GM10266 (cell line): ENCODE results near the gene SPEM3.

Experiments used
- DNase-seq: peaks from one replicate; pipeline ENCODE4 v3.0.0; 2012; ENCODE audit errors: extremely low spot score
- CTCF ChIP-seq: IDR thresholded peaks from 2 replicates; pipeline ENCODE4 v1.5.1; 2012; ENCODE audit warnings: mild to moderate bottlenecking, low read depth; ENCODE audit not compliant: control insufficient read depth, insufficient read depth; ENCODE audit errors: missing control alignments

The SPEM3 gene

DNA sequence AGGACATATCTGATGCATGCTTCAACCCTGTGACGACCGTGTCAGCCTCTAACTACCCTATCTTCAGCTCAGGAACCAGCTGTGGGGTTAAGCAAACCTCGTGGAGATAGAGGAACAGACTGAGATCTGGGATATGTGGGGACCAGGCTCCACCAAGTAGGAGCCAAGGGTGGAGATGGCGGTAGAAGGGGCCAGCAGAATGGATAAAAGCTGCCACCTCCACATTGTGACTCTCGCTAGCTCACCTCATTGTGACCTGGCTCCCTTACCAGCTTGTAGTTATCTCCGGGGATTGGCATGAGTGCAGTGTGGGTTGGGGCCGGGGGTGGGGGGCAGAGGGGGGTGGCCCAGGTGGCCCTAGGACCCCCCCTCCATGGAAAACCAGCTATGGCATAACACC is 3.3 kb upstream of the SPEM3 start, which contains the start of gene SPEM2:
Gene SPEM2 (plus strand): TSS at position 301 of the 400 bp plus-strand sequence. CDS start 73 bp downstream, at position 374.
- no peak for TF ChIP-seq CTCF
- no peak for DNase-seq

GRCh38 chr17:7425756-7426155 is 2.9 kb upstream of the SPEM3 start:
- no peak for DNase-seq
- no peak for TF ChIP-seq CTCF

GRCh38 chr17:7426203-7426863 is 2.3 kb upstream of the SPEM3 start:
- no peak for TF ChIP-seq CTCF

GRCh38 chr17:7426896-7427489 is 1.7 kb upstream of the SPEM3 start:
- no peak for TF ChIP-seq CTCF
- no peak for DNase-seq

More at GRCh38 chr17:7426203-7426863, 2.3 kb upstream of the SPEM3 start:
- no peak for DNase-seq

DNA sequence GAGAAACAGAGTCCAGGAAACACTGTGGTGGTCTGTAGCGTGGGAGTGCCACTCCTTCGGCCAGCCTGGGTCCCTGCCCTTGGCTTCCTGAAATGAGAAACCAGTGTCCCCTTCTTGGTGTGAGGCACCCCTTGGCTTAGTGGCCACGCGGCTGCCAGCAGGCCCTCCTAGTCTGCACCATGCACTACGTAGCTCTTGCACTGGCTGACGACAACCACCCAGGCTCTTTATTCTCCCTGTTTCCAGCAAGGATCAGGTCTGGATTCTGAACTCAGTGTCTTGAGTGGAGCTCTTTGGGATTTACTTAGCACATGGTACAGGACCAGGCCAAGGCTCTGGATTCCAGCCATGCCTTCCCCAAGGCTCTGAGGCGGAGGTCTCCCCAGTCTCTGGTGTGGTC is 1.1 kb upstream of the SPEM3 start:
- no peak for DNase-seq
- TF ChIP-seq CTCF: no peak

GRCh38 chr17:7429722-7430121 is 1.1 kb downstream of the SPEM3 start:
- no peak for TF ChIP-seq CTCF
- DNase-seq: no peak

- no peak for TF ChIP-seq CTCF
- DNase-seq: no peak
These were observed 2.6 kb downstream of the SPEM3 start for GRCh38 chr17:7431231-7431630.
